Measurements from ENCODE around the gene HLA-DQA1. TPM values are rescaled to one million over a fixed set of nuclear protein-coding genes. Genes with fewer than 3 reads are reported as not detected.

Gene HLA-DQA1
- total RNA-seq, 2 experiments from 2014 or later = 5.9 to 6.9 TPM

DNA sequence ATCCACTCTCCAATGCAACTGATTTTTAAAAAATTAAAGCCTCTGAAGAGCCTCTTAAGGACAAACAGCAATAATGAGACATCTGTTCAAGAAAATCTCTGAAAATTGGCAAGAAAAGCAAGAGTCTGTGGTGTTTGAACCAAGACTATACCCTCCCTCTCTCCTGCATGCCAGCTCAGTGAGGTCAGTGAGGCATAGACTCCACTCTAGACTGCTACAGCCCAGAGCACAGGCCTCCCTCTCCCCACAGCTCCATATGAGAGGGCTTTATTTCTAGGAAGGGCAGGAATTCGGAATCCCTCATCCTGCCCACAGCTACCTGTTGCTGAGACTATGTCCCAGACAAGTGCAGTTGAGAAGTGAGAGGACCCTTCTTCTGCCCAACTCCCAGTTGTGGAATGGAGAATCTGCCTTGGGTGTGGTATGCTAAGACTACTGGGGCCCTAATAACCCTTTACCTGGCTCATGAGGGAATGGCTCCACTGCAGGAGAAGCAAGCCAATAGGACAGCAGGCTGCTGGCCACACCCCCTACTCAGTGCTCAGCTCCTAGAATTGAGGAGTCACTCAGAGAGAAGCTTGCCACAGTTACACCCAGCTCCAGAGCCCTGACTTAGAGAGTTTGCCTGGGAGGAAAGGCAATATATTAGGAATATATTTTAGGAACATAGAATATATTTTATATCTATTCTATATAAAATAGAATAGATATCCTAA, 22.7 kb upstream of the HLA-DQA1 start:
- POLR2A ChIA-PET = no interaction called here
- ATAC-seq (ENCODE audit: poor library complexity) (no peak), DNase-seq (no peak)
- CTCF ChIA-PET = interaction anchor here (1.7 kb wide), 1 partner anchor 8 kb away, joined by 3 read pairs; no protein-coding TSS in a partner anchor
- Mint-ChIP-seq H3K36me3 (ENCODE audit: low read depth) (no peaks in the 10 kb centered on the region), H3K27ac (no peak overlapping the region), H3K4me3 (no peak overlapping the region), H3K27me3 (no peaks in the 10 kb centered on the region), H3K4me1 (ENCODE audit: low read depth) (no peaks in the 10 kb centered on the region), H3K9me3 (no peaks in the 10 kb centered on the region)
- Histone ChIP-seq H3K36me3 (ENCODE audit: insufficient read depth, low read length) (no peaks in the 10 kb centered on the region), H3K27ac (ENCODE audit: low read depth in 1 of 2, low read length in 2 of 2) (no peak overlapping the region), H3K4me3 (ENCODE audit: low read length) (no peak overlapping the region), H3K27me3 (ENCODE audit: control insufficient read depth in 1 of 2, insufficient read depth in 2 of 2, low read length in 2 of 2) (no peaks in the 10 kb centered on the region), H3K4me1 (ENCODE audit: insufficient read depth, low read length) (peaks cover 3% of the 10 kb centered on the region), H3K9me3 (ENCODE audit: control insufficient read depth in 1 of 2, insufficient read depth in 1 of 2, low read length in 2 of 2) (peaks cover 0 to 8% of the 10 kb centered on the region in 2 experiments)
- intact Hi-C loops (cut with DNase I, micrococcal nuclease) = no loop called here
- TF ChIP-seq, protein P1, sequence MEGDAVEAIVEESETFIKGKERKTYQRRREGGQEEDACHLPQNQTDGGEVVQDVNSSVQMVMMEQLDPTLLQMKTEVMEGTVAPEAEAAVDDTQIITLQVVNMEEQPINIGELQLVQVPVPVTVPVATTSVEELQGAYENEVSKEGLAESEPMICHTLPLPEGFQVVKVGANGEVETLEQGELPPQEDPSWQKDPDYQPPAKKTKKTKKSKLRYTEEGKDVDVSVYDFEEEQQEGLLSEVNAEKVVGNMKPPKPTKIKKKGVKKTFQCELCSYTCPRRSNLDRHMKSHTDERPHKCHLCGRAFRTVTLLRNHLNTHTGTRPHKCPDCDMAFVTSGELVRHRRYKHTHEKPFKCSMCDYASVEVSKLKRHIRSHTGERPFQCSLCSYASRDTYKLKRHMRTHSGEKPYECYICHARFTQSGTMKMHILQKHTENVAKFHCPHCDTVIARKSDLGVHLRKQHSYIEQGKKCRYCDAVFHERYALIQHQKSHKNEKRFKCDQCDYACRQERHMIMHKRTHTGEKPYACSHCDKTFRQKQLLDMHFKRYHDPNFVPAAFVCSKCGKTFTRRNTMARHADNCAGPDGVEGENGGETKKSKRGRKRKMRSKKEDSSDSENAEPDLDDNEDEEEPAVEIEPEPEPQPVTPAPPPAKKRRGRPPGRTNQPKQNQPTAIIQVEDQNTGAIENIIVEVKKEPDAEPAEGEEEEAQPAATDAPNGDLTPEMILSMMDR (IDR thresholded peaks at IDR 0.05) = no peak

GRCh38 chr6:32615885-32616532, 21.2 kb upstream of the HLA-DQA1 start:
- no peaks in the 10 kb centered on the region for H3K36me3 Mint-ChIP-seq (ENCODE audit: low read depth)
- H3K27me3 ChIP-seq (ENCODE audit: control insufficient read depth in 1 of 2, insufficient read depth in 2 of 2, low read length in 2 of 2) = no peaks in the 10 kb centered on the region
- H3K9me3 ChIP-seq (ENCODE audit: control insufficient read depth in 1 of 2, insufficient read depth in 1 of 2, low read length in 2 of 2) = peaks cover 0 to 8% of the 10 kb centered on the region in 2 experiments
- no peaks in the 10 kb centered on the region for H3K27me3 Mint-ChIP-seq
- CTCF ChIA-PET = no interaction called here
- no peak overlapping the region for H3K4me3 ChIP-seq (ENCODE audit: low read length)
- DNase-seq = no peak
- H3K27ac ChIP-seq (ENCODE audit: low read depth in 1 of 2, low read length in 2 of 2) = no peak overlapping the region
- ATAC-seq (ENCODE audit: poor library complexity) = no peak
- TF ChIP-seq, protein P1 (IDR thresholded peaks at IDR 0.05) = no peak
- no peak overlapping the region for H3K4me3 Mint-ChIP-seq
- POLR2A ChIA-PET = no interaction called here
- H3K4me1 Mint-ChIP-seq (ENCODE audit: low read depth) = peaks cover 3% of the 10 kb centered on the region
- H3K36me3 ChIP-seq (ENCODE audit: insufficient read depth, low read length) = no peaks in the 10 kb centered on the region
- intact Hi-C loops (cut with DNase I, micrococcal nuclease) = no loop called here
- no peaks in the 10 kb centered on the region for H3K4me1 ChIP-seq (ENCODE audit: insufficient read depth, low read length)
- H3K9me3 Mint-ChIP-seq = no peaks in the 10 kb centered on the region
- H3K27ac Mint-ChIP-seq = no peak overlapping the region

- H3K4me3 ChIP-seq (ENCODE audit: low read length) = no peak overlapping the region
- POLR2A ChIA-PET = no interaction called here
- no peaks in the 10 kb centered on the region for H3K36me3 ChIP-seq (ENCODE audit: insufficient read depth, low read length)
- no peaks in the 10 kb centered on the region for H3K27me3 ChIP-seq (ENCODE audit: control insufficient read depth in 1 of 2, insufficient read depth in 2 of 2, low read length in 2 of 2)
- no peaks in the 10 kb centered on the region for H3K9me3 Mint-ChIP-seq
- no peaks in the 10 kb centered on the region for H3K36me3 Mint-ChIP-seq (ENCODE audit: low read depth)
- H3K4me3 Mint-ChIP-seq = no peak overlapping the region
- H3K4me1 Mint-ChIP-seq (ENCODE audit: low read depth) = peaks cover 18% of the 10 kb centered on the region
- H3K27ac ChIP-seq (ENCODE audit: low read depth in 1 of 2, low read length in 2 of 2) = no peak overlapping the region
- intact Hi-C loops (cut with DNase I, micrococcal nuclease) = no loop called here
- H3K27ac Mint-ChIP-seq = no peak overlapping the region
- no peak for ATAC-seq (ENCODE audit: poor library complexity)
- TF ChIP-seq, protein P1 (IDR thresholded peaks at IDR 0.05) = no peak
- no peak for DNase-seq
- peaks cover 0 to 8% of the 10 kb centered on the region in 2 experiments for H3K9me3 ChIP-seq (ENCODE audit: control insufficient read depth in 1 of 2, insufficient read depth in 1 of 2, low read length in 2 of 2)
- no peaks in the 10 kb centered on the region for H3K27me3 Mint-ChIP-seq
- H3K4me1 ChIP-seq (ENCODE audit: insufficient read depth, low read length) = peaks cover 11% of the 10 kb centered on the region
- CTCF ChIA-PET = no interaction called here
Measured at GRCh38 chr6:32617751-32618150, 19.5 kb upstream of the HLA-DQA1 start.

All from CD4-positive, alpha-beta T cell (primary cell).